ENCODE measurements around the gene DRD4. TPM values are rescaled to one million over a fixed set of nuclear protein-coding genes. Genes with fewer than 3 reads are reported as not detected.
"Not testable (repeated sequence)": the region's sequence is repeated elsewhere in the genome, so short reads cannot be mapped to it uniquely, and the experiment has no call there.

DRD4 gene
- total and polyA plus RNA-seq, 2 of the 13 experiments (the other 11 are each of a cell fraction or from before 2014, with no cell fraction given): 0.09 to 0.13 TPM

- H3K9ac ChIP-seq (ENCODE audit: insufficient read depth, low read depth, low read length); in situ Hi-C loops (cut with HindIII; ENCODE audit: extremely low pct_ligation_motif_present, low pct_unique_long_range_greater_than_20kb); H3K27me3 ChIP-seq (ENCODE audit: control insufficient read depth in 1 of 2, insufficient read depth in 2 of 2, low read length in 2 of 2); FAIRE-seq; H3K4me3 ChIP-seq (replicated peaks in 1 of 3; ENCODE audit: insufficient read depth in 1 of 3, low read depth in 2 of 3, low read length in 3 of 3); H3K4me2 ChIP-seq (ENCODE audit: low read depth, low read length); H3K9me3 ChIP-seq (ENCODE audit: low read length); H3K79me2 ChIP-seq (ENCODE audit: insufficient read depth, low read length); BruUV-seq (replicated peaks); CTCF ChIA-PET (ENCODE audit: low intra/inter-chr PET ratio, low total read pairs); H2AFZ ChIP-seq (ENCODE audit: low read length); TF ChIP-seq SOX6 (IDR thresholded peaks at IDR 0.05): not testable (repeated sequence)
- intact Hi-C loops (cut with micrococcal nuclease; ENCODE audit: unreplicated experiment): loop anchor here (10.0 kb wide), 1 partner anchor 50 kb away; the partner anchor contains the start of gene EPS8L2
- POLR2A ChIA-PET: interaction anchor here (0.8 to 2.0 kb wide), 9 partner anchors 41 to 155 kb away, joined by 3 to 9 read pairs (median 4); partner anchors contain the start of genes DEAF1, GATD1, PHRF1 and RPLP2
- Histone ChIP-seq H3K36me3 (replicated peaks in 1 of 2; ENCODE audit: control insufficient read depth in 1 of 2, insufficient read depth in 2 of 2, low read length in 2 of 2) (peaks cover 13 to 26% of the 10 kb centered on the region in 2 experiments; a peak in 4 of 5 replicates), H3K4me1 (ENCODE audit: insufficient read depth, low read length) (peaks cover 47% of the 10 kb centered on the region), H3K27ac (ENCODE audit: extremely low read length, insufficient read depth, low read length) (peak overlapping the region; percentile 78), H4K20me1 (ENCODE audit: insufficient read depth, low read length) (peaks cover 13% of the 10 kb centered on the region; the same call in 1 of the 2 replicates)
- WGBS (ENCODE audit: low lambda C conversion rate): 59% methylated on average over 11 of the region's 12 CpGs
- ATAC-seq: peak; percentile 19
- DNase-seq (ENCODE audit: low spot score): peak; percentile 48
- TF ChIP-seq SOX6 (CRISPR knock-in tag; IDR thresholded peaks at IDR 0.05) (peak; percentile 30; the same call in 1 of the 2 replicates), BCL6 (CRISPR knock-in tag; IDR thresholded peaks at IDR 0.05) (peak; percentile 32; the same call in 1 of the 2 replicates), RXRB (CRISPR knock-in tag; IDR thresholded peaks at IDR 0.05; ENCODE audit: borderline replicate concordance) (0 out of 2 replicates have a peak, but pooled peaks have one; percentile 56), CEBPG (CRISPR knock-in tag; IDR thresholded peaks at IDR 0.05) (peak; percentile 88), HNF4G (IDR thresholded peaks at IDR 0.05; ENCODE audit: borderline replicate concordance, low read depth, low read length) (peak; percentile 32), HNF4G (CRISPR knock-in tag; IDR thresholded peaks at IDR 0.05; ENCODE audit: borderline replicate concordance, low read depth) (peak; percentile 22; the same call in 1 of the 2 replicates), ZNF263 (CRISPR knock-in tag; IDR thresholded peaks at IDR 0.05) (0 out of 2 replicates have a peak, but pooled peaks have one; percentile 18), KLF12 (CRISPR knock-in tag; IDR thresholded peaks at IDR 0.05; ENCODE audit: borderline replicate concordance) (0 out of 2 replicates have a peak, but pooled peaks have one; percentile 45)
- TF ChIP-seq, protein P1, sequence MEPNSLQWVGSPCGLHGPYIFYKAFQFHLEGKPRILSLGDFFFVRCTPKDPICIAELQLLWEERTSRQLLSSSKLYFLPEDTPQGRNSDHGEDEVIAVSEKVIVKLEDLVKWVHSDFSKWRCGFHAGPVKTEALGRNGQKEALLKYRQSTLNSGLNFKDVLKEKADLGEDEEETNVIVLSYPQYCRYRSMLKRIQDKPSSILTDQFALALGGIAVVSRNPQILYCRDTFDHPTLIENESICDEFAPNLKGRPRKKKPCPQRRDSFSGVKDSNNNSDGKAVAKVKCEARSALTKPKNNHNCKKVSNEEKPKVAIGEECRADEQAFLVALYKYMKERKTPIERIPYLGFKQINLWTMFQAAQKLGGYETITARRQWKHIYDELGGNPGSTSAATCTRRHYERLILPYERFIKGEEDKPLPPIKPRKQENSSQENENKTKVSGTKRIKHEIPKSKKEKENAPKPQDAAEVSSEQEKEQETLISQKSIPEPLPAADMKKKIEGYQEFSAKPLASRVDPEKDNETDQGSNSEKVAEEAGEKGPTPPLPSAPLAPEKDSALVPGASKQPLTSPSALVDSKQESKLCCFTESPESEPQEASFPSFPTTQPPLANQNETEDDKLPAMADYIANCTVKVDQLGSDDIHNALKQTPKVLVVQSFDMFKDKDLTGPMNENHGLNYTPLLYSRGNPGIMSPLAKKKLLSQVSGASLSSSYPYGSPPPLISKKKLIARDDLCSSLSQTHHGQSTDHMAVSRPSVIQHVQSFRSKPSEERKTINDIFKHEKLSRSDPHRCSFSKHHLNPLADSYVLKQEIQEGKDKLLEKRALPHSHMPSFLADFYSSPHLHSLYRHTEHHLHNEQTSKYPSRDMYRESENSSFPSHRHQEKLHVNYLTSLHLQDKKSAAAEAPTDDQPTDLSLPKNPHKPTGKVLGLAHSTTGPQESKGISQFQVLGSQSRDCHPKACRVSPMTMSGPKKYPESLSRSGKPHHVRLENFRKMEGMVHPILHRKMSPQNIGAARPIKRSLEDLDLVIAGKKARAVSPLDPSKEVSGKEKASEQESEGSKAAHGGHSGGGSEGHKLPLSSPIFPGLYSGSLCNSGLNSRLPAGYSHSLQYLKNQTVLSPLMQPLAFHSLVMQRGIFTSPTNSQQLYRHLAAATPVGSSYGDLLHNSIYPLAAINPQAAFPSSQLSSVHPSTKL (CRISPR knock-in tag; IDR thresholded peaks at IDR 0.05): 0 out of 2 replicates have a peak, but pooled peaks have one; percentile 9
- TF ChIP-seq, protein P2, sequence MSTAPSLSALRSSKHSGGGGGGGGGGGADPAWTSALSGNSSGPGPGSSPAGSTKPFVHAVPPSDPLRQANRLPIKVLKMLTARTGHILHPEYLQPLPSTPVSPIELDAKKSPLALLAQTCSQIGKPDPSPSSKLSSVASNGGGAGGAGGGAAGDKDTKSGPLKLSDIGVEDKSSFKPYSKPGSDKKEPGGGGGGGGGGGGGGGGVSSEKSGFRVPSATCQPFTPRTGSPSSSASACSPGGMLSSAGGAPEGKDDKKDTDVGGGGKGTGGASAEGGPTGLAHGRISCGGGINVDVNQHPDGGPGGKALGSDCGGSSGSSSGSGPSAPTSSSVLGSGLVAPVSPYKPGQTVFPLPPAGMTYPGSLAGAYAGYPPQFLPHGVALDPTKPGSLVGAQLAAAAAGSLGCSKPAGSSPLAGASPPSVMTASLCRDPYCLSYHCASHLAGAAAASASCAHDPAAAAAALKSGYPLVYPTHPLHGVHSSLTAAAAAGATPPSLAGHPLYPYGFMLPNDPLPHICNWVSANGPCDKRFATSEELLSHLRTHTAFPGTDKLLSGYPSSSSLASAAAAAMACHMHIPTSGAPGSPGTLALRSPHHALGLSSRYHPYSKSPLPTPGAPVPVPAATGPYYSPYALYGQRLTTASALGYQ (CRISPR knock-in tag; IDR thresholded peaks at IDR 0.05): 0 out of 2 replicates have a peak, but pooled peaks have one; percentile 24
- TF ChIP-seq, protein P3, sequence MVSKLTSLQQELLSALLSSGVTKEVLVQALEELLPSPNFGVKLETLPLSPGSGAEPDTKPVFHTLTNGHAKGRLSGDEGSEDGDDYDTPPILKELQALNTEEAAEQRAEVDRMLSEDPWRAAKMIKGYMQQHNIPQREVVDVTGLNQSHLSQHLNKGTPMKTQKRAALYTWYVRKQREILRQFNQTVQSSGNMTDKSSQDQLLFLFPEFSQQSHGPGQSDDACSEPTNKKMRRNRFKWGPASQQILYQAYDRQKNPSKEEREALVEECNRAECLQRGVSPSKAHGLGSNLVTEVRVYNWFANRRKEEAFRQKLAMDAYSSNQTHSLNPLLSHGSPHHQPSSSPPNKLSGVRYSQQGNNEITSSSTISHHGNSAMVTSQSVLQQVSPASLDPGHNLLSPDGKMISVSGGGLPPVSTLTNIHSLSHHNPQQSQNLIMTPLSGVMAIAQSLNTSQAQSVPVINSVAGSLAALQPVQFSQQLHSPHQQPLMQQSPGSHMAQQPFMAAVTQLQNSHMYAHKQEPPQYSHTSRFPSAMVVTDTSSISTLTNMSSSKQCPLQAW (CRISPR knock-in tag; IDR thresholded peaks at IDR 0.05): peak; percentile 51; the same call in 1 of the 2 replicates
- TF ChIP-seq, protein P4, sequence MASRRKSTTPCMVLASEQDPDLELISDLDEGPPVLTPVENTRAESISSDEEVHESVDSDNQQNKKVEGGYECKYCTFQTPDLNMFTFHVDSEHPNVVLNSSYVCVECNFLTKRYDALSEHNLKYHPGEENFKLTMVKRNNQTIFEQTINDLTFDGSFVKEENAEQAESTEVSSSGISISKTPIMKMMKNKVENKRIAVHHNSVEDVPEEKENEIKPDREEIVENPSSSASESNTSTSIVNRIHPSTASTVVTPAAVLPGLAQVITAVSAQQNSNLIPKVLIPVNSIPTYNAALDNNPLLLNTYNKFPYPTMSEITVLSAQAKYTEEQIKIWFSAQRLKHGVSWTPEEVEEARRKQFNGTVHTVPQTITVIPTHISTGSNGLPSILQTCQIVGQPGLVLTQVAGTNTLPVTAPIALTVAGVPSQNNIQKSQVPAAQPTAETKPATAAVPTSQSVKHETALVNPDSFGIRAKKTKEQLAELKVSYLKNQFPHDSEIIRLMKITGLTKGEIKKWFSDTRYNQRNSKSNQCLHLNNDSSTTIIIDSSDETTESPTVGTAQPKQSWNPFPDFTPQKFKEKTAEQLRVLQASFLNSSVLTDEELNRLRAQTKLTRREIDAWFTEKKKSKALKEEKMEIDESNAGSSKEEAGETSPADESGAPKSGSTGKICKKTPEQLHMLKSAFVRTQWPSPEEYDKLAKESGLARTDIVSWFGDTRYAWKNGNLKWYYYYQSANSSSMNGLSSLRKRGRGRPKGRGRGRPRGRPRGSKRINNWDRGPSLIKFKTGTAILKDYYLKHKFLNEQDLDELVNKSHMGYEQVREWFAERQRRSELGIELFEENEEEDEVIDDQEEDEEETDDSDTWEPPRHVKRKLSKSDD (CRISPR knock-in tag; IDR thresholded peaks at IDR 0.05; ENCODE audit: low read depth): 0 out of 2 replicates have a peak, but pooled peaks have one; percentile 18
These were observed 17.4 kb downstream of the DRD4 start for GRCh38 chr11:654444-654843.

Data from HepG2 (cell line).